ENCODE data around the gene KLHDC3. TPM values are rescaled to one million over a fixed set of nuclear protein-coding genes. Genes with fewer than 3 reads are reported as not detected.

KLHDC3 gene
- total RNA-seq, 6 experiments from 2014 or later: 41.6 to 51.2 (median 45.9) TPM

GRCh38 chr6:43014434-43014909 is 423 bp downstream of the KLHDC3 start:
- Mint-ChIP-seq H3K36me3 (ENCODE audit: low read depth) (peaks cover 51% of the 10 kb centered on the region), H3K9me3 (no peaks in the 10 kb centered on the region), H3K4me3 (peak overlapping the region; percentile 95), H3K4me1 (ENCODE audit: low read depth) (peaks cover 53% of the 10 kb centered on the region), H3K27me3 (ENCODE audit: insufficient read depth) (no peaks in the 10 kb centered on the region; the same call in none of the 2 replicates), H3K27ac (peak overlapping the region; percentile 87)
- peak; percentile 47 for DNase-seq
- TF ChIP-seq CTCF (IDR thresholded peaks at IDR 0.05): no peak

GRCh38 chr6:43016176-43016942 is 2.3 kb downstream of the KLHDC3 start:
- no peaks in the 10 kb centered on the region; the same call in none of the 2 replicates for H3K27me3 Mint-ChIP-seq (ENCODE audit: insufficient read depth)
- DNase-seq: no peak
- peak overlapping the region; percentile 95 for H3K4me3 Mint-ChIP-seq
- H3K4me1 Mint-ChIP-seq (ENCODE audit: low read depth): peaks cover 63% of the 10 kb centered on the region
- peaks cover 44% of the 10 kb centered on the region for H3K36me3 Mint-ChIP-seq (ENCODE audit: low read depth)
- no peaks in the 10 kb centered on the region for H3K9me3 Mint-ChIP-seq
- peak overlapping the region; percentile 52; the same call in 1 of the 2 replicates for H3K27ac Mint-ChIP-seq
- TF ChIP-seq CTCF (IDR thresholded peaks at IDR 0.05): no peak

- Mint-ChIP-seq H3K9me3 (no peaks in the 10 kb centered on the region), H3K27me3 (ENCODE audit: insufficient read depth) (no peaks in the 10 kb centered on the region; the same call in none of the 2 replicates), H3K36me3 (ENCODE audit: low read depth) (peaks cover 38% of the 10 kb centered on the region), H3K4me1 (ENCODE audit: low read depth) (peaks cover 57% of the 10 kb centered on the region), H3K4me3 (no peak overlapping the region), H3K27ac (no peak overlapping the region)
- TF ChIP-seq CTCF (IDR thresholded peaks at IDR 0.05): no peak
- DNase-seq: no peak
Observed at GRCh38 chr6:43016943-43017334, 2.9 kb downstream of the KLHDC3 start.

- Mint-ChIP-seq H3K4me3 (no peak overlapping the region), H3K4me1 (ENCODE audit: low read depth) (peaks cover 45% of the 10 kb centered on the region)
Observed at GRCh38 chr6:43019152-43019551, 5.1 kb downstream of the KLHDC3 start.

GRCh38 chr6:43020052-43020705 is 6.1 kb downstream of the KLHDC3 start:
- Mint-ChIP-seq H3K4me3 (no peak overlapping the region), H3K9me3 (no peaks in the 10 kb centered on the region), H3K27ac (peak overlapping the region; percentile 66), H3K4me1 (ENCODE audit: low read depth) (peaks cover 43% of the 10 kb centered on the region), H3K36me3 (ENCODE audit: low read depth) (peaks cover 29% of the 10 kb centered on the region), H3K27me3 (ENCODE audit: insufficient read depth) (no peaks in the 10 kb centered on the region; the same call in none of the 2 replicates)
- no peak for DNase-seq
- no peak for TF ChIP-seq CTCF (IDR thresholded peaks at IDR 0.05)

More at GRCh38 chr6:43019152-43019551, 5.1 kb downstream of the KLHDC3 start:
- Mint-ChIP-seq H3K27ac (peak overlapping the region; percentile 57), H3K27me3 (ENCODE audit: insufficient read depth) (no peaks in the 10 kb centered on the region; the same call in none of the 2 replicates), H3K9me3 (no peaks in the 10 kb centered on the region), H3K36me3 (ENCODE audit: low read depth) (peaks cover 27% of the 10 kb centered on the region)
- TF ChIP-seq CTCF (IDR thresholded peaks at IDR 0.05): no peak
- no peak for DNase-seq
